ENCODE results near the gene MTA3.

The MTA3 gene

DNA sequence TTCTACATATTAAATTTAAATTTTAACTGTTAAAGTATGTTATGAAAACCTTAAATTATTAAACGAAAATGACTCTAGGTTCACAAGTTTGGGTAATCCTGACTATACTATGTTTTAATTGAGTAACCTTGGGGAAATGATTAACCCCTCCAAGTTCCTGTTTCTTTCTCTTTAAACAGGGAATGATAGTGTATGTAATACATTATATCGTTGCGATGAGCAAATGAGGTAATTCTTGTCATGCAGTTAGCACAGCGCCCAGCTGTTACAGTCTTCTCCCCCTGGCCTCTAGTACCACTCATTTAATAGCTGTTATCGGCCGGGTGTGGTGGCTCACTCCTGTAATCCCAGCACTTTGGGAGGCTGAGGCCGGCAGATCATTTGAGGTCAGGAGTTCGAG is 80.4 kb downstream of the MTA3 start:
- no peak for FAIRE-seq
- no peak for DNase-seq (ENCODE audit: insufficient read length, low spot score)
- no peak for TF ChIP-seq POLR2A (IDR thresholded peaks at IDR 0.05; ENCODE audit: low read depth, low read length)

DNA sequence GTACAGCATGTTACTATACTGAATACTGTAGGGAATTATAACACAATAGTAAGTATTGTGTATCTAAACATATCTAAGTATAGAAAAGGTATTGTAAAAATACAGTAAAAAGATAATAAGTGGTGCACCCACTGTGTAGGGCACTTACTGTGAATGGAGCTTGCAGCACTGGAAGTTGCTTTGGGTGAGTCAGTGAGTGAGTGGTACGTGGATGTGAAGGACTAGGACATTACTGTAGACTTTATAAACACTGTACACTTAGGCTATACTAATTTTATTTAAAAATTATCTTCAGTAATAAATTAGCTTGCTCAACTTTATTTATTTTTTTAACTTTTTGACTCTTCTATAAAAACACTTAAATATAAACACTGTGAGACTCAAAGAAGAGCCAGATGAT is 82.6 kb downstream of the MTA3 start:
- DNase-seq (ENCODE audit: insufficient read length, low spot score) = no peak
- no peak for TF ChIP-seq POLR2A (IDR thresholded peaks at IDR 0.05; ENCODE audit: low read depth, low read length)
- no peak for FAIRE-seq

DNA sequence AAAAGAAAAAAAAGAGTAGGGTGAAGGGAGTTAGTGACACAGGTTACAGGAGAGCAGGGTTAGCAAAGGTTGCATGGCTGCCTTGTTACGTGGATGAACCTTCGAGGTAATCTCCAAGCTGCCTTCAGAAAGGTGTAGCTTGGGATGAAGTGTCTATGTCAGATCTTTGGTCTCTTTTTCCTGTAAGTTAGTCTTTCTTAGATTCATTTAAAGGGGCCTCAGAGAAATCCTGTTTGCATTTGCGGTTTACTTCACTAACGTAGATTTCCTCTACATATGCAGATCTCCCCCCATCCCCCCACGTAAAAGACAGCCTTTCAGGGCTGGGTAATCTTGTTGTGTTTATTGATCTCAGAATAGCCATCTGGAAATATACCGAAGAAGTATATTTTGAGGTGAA is 83.7 kb downstream of the MTA3 start:
- peak; percentile 6 for FAIRE-seq
- no peak for TF ChIP-seq POLR2A (IDR thresholded peaks at IDR 0.05; ENCODE audit: low read depth, low read length)
- no peak for DNase-seq (ENCODE audit: insufficient read length, low spot score)

DNA sequence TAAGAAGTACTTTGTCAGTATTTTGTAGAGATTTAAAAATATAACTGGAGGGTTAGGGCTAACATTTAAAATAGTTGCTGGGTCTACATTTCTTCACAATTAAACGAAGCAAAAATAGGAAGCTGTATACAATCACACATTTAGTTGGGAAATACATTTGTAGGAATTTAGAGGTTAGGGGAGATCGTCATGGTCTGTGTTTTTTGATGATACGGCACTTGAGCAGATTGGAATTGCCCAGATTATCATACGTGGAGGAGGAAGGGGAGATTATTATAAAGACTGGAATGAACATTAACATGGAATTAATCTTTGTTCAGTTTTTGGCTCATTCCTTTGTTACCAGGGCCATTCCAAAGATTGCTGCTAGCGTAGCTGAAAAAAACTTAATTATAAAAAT is 84.6 kb downstream of the MTA3 start:
- no peak for FAIRE-seq
- DNase-seq (ENCODE audit: insufficient read length, low spot score) = no peak
- no peak for TF ChIP-seq POLR2A (IDR thresholded peaks at IDR 0.05; ENCODE audit: low read depth, low read length)

DNA sequence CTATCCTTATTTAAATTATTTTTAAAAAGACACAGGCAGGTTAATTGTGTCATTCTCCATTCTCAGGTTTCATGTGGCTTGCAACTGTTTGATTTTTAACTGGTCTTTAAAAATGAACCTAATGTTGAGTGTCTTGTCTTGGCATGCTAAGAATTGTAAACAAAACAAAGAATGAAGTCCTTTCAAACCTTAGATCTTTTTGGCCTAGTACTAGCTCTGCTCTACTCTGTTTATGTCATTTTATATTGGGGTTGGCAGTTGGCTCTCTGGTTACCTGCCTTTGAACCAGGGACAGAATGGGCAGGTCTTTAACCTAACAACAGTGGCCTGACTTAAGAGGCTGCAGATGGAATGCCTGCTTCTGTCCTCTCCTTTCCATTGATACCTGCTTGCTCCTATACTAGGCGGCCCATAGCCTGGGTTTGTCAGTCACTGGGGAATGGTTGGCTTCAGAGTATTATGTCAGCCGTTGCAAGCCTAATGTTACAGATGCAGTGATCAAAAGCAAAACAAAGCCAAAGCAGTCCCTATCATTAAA is 85.5 kb downstream of the MTA3 start:
- FAIRE-seq = no peak
- no peak for DNase-seq (ENCODE audit: insufficient read length, low spot score)
- TF ChIP-seq POLR2A (IDR thresholded peaks at IDR 0.05; ENCODE audit: low read depth, low read length) = no peak

DNA sequence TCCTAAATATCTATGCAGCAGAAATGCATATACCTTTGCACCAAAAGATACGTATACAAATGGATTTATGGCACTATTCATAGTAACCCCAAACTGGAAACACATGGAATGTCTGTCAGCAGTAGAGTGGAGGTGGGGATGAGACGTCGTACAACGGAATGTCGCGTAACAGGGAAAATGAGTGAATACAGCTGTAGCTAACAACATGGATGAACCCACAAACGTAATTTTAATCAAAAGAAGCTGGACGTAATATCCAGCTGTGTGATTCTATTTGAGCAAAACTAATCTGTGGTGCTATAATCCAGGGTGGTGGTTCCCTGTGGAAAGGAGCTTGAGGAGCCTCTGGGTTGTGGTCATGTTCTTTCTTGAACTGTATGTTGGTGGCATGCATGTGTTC is 89.9 kb downstream of the MTA3 start:
- DNase-seq (ENCODE audit: insufficient read length, low spot score) = no peak
- no peak for FAIRE-seq
- no peak for TF ChIP-seq POLR2A (IDR thresholded peaks at IDR 0.05; ENCODE audit: low read depth, low read length)

DNA sequence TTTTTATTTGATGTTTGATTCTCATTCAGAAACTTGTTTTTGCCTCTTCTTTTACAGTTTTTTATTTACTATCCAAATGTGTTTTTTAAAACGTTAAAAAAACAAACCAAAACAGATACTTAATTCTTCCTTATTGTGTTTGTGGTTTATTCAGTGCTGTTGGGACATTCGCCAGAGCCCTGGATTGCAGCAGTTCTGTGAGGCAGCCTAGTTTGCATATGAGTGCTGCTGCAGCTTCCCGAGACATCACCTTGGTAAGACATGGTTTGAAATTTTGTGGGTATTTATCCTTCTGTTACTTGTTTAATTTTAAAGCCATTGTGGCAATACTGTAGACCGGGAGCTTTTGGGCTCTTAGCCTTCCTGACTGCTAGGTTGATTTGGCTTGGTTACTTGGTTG is 91.2 kb downstream of the MTA3 start:
- FAIRE-seq = no peak
- no peak for TF ChIP-seq POLR2A (IDR thresholded peaks at IDR 0.05; ENCODE audit: low read depth, low read length)
- no peak for DNase-seq (ENCODE audit: insufficient read length, low spot score)

DNA sequence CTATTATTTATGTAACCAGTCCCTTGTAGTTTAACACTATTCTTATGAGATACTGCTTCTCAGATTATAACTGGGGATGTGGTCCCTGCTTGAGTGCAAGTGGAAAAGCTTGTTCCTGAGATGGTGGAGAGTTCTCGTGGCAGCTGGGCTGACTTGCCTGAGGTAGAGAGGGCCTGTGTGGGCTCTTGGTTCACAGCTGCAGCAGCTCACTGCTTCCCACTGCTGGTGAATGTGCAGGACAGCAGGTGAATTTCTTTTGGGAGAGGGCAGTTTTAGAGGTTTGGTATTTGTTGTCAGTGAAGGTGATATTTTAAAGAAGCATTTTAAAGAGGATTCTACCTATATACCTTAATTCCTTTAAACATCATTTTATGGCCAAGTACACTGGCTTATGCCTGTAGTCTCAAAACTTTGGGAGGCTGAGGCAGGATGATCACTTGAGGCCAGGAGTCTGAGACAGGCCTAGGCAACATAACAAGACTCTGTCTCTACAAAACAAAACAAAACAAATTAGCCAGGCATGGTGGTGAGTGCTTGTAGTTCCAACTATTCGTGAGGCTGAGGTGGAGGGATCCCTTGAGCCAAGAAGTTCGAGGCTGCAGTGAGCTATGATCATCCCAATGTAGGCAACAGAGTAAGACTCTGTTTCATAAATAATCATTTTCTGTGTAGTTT is 94.8 kb downstream of the MTA3 start:
- peak; percentile 65 for DNase-seq (ENCODE audit: insufficient read length, low spot score)
- TF ChIP-seq POLR2A (IDR thresholded peaks at IDR 0.05; ENCODE audit: low read depth, low read length) = no peak
- FAIRE-seq = peak; percentile 96

DNA sequence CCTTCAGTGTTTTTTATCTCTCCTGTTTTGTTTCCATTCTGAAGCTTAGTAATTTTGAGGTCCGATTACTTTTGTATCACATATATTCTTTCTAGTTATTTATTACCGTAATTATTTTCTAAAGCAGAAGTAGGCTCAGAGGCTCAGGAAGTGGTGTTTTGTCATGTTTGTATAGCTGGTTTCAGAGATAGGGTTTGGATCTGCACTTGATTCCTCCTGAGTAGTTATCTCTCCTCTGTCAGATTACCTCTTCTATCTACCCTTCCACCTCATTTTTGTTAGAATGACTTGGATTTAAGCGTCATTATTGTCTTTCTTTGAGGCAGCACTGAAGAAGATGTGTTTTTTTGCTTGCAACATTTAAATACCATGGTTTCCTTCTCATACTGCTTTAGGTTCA is 95.4 kb downstream of the MTA3 start:
- DNase-seq (ENCODE audit: insufficient read length, low spot score) (no peak), FAIRE-seq (no peak)
- no peak for TF ChIP-seq POLR2A (IDR thresholded peaks at IDR 0.05; ENCODE audit: low read depth, low read length)

DNA sequence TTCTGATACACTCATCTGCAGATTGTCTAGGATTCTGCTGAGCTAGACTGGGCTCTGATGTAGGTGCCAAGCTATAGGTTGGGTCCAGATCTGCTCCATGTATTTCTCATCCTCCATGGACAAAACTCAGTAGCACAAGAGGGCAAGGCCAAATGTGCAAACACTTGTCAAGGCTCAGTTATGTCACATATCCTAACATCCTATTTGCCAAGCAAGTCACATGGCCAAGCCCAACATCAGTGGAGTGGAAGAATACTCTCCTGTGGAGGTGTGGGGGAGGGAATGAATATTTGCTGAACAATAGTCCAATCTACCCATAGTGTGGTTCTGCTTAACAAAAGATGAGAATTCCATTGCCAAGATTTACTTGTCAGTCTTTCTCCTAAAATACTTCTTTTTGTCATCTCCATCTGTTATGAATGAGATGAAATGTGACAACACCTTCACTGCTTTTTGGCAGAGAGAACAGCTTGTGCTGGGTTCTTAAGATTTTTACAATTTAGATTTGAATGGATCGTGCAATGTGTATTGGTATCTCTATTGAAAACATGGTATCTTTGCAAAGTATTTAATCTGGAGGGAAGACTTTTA is 105.7 kb downstream of the MTA3 start:
- no peak for DNase-seq (ENCODE audit: insufficient read length, low spot score)
- FAIRE-seq = peak; percentile 27
- TF ChIP-seq POLR2A (IDR thresholded peaks at IDR 0.05; ENCODE audit: low read depth, low read length) = no peak

DNA sequence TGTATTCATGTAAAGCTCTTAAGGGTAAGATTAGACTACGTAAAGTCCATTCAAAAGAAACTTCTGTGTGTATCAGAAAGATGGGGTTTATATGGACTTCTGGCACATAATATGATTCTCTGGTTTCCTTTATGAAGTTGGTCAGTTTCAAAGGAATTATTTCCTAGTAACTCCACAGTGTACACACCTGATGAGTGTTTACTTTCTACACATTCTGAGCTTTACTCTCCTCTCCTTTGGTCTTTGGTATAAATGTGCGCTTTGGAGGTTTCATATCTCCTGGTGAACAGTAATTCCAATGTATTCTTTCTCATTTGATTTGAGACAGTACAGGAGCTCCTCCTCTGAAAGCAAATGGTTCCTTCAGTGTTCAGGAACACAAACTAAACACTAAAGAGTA is 107.4 kb downstream of the MTA3 start:
- TF ChIP-seq POLR2A (IDR thresholded peaks at IDR 0.05; ENCODE audit: low read depth, low read length) = no peak
- FAIRE-seq (no peak), DNase-seq (ENCODE audit: insufficient read length, low spot score) (no peak)

DNA sequence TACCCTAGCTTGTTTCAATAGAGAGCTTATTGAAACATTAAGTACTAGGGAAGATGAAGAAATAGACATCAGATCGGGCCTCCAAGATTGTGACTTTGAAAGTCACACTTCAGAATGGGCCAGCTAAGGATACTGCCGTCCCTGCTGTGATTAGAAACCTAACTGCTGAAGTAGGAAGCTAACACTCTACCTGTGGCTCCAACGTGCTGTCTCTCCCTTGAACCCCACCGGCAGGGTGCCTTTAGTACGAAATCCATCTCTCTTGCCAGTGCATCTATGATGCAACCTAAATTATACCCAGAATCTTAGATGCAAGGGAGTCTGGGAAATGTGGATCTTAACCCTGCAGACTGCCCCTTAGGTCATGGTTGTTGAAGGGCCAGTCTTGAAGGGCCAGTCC is 116.9 kb downstream of the MTA3 start:
- no peak for DNase-seq (ENCODE audit: insufficient read length, low spot score)
- FAIRE-seq = no peak
- no peak for TF ChIP-seq POLR2A (IDR thresholded peaks at IDR 0.05; ENCODE audit: low read depth, low read length)

DNA sequence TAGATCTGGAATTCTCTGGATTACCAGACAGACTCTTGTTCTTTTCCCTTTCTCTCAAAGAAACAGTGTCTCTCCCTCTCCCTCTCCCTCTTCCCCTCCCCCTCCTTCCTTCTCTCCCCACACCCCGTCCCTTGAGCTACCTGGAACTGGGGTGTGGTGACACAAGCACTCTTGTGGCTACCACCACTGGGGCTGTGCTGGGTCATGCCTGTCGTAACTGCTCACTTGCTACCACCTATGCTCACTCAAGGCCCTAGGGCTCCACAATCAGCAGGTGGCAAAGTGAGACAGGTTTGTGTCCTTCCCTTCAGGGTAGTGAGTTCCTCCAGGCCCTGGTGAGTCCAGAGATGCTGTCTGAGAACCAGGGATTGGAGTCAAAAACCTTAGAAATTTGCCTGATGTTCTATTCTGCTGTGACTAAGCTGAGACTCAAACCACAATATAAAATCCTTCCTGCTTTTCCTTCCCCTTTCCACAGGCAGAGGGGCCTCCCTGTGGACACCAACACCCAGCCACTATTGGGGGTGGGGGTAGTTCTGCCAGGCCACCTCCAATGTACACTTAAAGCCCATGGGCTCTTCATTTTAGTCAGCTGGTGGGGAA is 124.7 kb downstream of the MTA3 start:
- DNase-seq (ENCODE audit: insufficient read length, low spot score) (no peak), FAIRE-seq (no peak)
- TF ChIP-seq POLR2A (IDR thresholded peaks at IDR 0.05; ENCODE audit: low read depth, low read length) = no peak

DNA sequence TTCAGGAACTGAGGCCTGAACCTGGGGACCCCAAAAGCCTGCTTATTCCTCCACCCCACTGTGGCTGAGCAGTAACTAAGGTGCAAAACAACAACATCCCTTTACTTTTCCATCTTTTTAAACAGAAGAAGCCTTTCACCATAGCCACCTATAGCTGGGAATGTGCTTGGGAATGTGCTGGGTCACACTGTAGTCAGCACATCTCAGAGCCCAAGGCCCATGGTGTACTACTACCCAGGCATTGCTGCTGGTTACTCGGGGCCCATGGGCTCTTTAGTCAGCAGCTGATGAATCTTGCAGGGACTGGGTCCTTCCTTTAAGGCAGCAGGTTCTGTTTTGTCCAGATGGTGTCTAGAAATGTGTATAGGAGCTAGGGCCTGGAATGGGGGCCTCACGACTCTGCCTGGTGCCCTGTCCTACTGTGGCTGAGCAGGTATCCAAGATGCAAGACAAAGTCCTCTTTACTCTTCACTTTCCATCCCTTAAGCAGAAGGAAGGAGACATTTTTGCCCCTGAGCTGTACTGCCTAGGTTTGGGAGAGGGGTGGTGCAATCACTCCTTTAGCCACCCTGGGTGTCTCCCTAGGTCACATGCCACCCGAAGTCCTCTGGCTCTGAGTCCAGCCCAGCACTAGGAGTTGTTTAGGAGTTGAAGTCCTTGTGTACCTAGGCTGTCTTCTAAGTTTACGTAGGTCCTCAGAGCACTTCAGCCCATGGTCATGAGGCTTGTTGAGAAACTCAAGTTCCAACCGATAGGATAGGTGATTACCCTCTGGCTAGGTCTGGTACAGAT is 125.5 kb downstream of the MTA3 start:
- TF ChIP-seq POLR2A (IDR thresholded peaks at IDR 0.05; ENCODE audit: low read depth, low read length) = no peak
- no peak for FAIRE-seq
- DNase-seq (ENCODE audit: insufficient read length, low spot score) = no peak

Data from H54 (cell line).